Kidney epithelial cell (primary cell): ENCODE measurements around the gene LDLRAP1. TPM values are rescaled to one million over a fixed set of nuclear protein-coding genes. Genes with fewer than 3 reads are reported as not detected.

Experiments used
- DNase-seq: peaks from one replicate; pipeline ENCODE4 v3.0.0-alpha.2; 2010; ENCODE audit warnings: low read depth
- H3K27me3 ChIP-seq: 2 replicates; pipeline ENCODE4 v1.6.0; 2011; ENCODE audit warnings: low read length; ENCODE audit not compliant: control insufficient read depth, insufficient read depth
- H3K36me3 ChIP-seq: 2 replicates; pipeline ENCODE4 v1.5.1; 2011; ENCODE audit warnings: low read length; ENCODE audit not compliant: control insufficient read depth, insufficient read depth
- H3K4me3 ChIP-seq: 2 replicates; pipeline ENCODE4 v1.5.1; 2011; ENCODE audit warnings: low read depth, mild to moderate bottlenecking, control low read depth, low read length
- CTCF ChIP-seq: IDR thresholded peaks from 2 replicates; pipeline ENCODE4 v1.5.1; 2011; ENCODE audit warnings: mild to moderate bottlenecking, moderate library complexity, low read length, control low read depth, inconsistent platforms; ENCODE audit not compliant: insufficient read depth, poor library complexity, severe bottlenecking
- total RNA-seq: library from RNA; depleted of rRNA; stranded (reverse); fragments of >200 nt; gene quantifications from 2 replicates; pipeline ENCODE4 v1.2.3, GENCODE V29; 2015

LDLRAP1 gene
- total RNA-seq, 1 donor from 2014 or later: 7.5 TPM

DNA sequence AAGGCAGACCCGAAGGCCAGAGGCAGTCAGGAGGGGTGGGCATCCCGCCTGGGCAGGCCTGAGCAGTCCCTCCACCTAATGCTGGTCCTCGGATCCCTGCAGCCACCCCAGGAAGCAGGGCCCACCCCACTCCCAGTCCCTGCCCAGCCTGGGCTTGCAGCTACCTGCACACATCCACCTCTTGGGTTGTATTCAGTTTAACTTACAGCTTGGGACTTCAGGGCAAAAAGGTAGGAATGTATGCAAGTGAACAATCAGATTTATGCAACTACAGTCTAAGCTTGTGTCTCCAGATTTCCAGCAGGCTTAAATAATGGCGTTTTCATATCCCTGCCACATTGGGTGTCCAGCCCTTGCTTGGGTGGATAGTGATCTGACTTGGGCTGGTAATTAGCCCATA lies 17.4 kb downstream of the LDLRAP1 start:
- no peak for DNase-seq
- Histone ChIP-seq H3K4me3 (no peak overlapping the region), H3K36me3 (no peaks in the 10 kb centered on the region), H3K27me3 (no peaks in the 10 kb centered on the region)
- no peak for TF ChIP-seq CTCF

GRCh38 chr1:25561421-25562100 lies 18.2 kb downstream of the LDLRAP1 start:
- no peaks in the 10 kb centered on the region for H3K27me3 ChIP-seq
- no peak for DNase-seq
- no peak overlapping the region for H3K4me3 ChIP-seq
- H3K36me3 ChIP-seq: no peaks in the 10 kb centered on the region
- TF ChIP-seq CTCF: no peak

DNA sequence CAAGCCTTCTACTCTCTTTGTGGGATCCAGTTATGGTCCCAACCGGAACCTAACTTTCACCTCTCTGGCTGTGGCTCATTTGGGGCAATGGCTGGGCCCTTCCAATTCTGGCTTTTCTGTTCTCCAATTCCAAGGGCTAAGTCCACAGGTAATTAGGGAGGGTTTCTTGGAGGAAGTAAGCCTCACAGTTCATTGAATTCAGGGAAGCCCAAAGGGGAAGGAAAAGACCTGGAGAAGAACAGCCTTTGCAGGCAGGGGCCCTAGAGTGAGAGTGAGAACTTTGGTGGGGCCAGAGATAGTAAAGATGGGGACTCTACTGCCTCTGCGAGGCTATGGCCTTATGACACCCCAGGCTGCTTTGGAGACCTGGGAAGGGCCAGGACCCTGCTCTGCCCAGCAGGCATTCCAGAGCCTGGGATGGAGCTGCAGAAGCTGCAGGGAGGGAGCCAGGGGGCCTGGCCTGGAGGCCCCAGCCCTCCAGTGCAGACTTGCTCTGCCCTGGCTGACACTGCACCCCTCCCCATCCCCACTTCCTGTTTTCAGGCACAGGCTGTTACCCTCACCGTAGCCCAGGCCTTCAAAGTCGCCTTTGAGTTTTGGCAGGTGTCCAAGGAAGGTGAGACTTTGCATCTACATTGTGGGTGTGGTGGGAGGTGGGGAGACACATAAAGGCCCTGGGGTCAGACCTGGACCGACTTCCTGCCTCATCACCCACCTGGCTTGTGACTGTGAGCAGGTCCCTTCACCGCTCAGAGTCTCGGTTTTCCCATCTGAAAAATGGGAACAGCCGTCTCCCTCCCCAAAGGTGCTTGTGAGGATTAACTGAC lies 18.9 kb downstream of the LDLRAP1 start:
- H3K27me3 ChIP-seq: no peaks in the 10 kb centered on the region
- DNase-seq: no peak
- H3K36me3 ChIP-seq: no peaks in the 10 kb centered on the region
- no peak overlapping the region for H3K4me3 ChIP-seq
- TF ChIP-seq CTCF: no peak

DNA sequence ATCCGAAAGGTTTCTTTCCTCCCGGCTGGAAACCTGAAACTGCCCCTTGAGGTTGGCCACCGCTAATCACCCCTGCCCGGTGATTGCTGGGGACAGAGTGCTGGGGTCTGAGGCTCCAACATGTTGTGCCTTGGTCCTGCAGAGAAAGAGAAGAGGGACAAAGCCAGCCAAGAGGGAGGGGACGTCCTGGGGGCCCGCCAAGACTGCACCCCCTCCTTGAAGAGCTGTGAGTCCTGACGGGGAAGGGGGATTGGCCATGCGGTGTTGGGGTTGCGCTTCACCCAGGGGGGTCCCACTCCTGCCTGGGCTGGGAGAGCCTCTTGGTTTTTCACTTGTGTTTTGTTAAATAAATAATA lies 19.5 kb downstream of the LDLRAP1 start:
- H3K4me3 ChIP-seq: no peak overlapping the region
- DNase-seq: no peak
- no peaks in the 10 kb centered on the region for H3K27me3 ChIP-seq
- TF ChIP-seq CTCF: no peak
- no peaks in the 10 kb centered on the region for H3K36me3 ChIP-seq

- TF ChIP-seq CTCF: no peak
- Histone ChIP-seq H3K27me3 (no peaks in the 10 kb centered on the region), H3K4me3 (no peak overlapping the region), H3K36me3 (no peaks in the 10 kb centered on the region)
- DNase-seq: no peak
These were observed 20.2 kb downstream of the LDLRAP1 start for GRCh38 chr1:25563330-25564215.
